DND-41 (cell line): ENCODE measurements around the gene NMRAL1.

Experiments used
- ATAC-seq: fragments of 200-7000 bp; cut with Tn5 transposase; 3 replicates; pipeline ENCODE4 v1.9.1; 2021; ENCODE audit warnings: low read depth; ENCODE audit not compliant: insufficient read depth
- DNase-seq: peaks from one replicate; pipeline ENCODE4 v3.0.0-alpha.2; 2020
- H2AFZ ChIP-seq: 2 replicates; pipeline ENCODE4 v1.6.0; 2012; ENCODE audit warnings: low read depth, low read length
- H3K27ac ChIP-seq: 2 replicates; pipeline ENCODE4 v1.5.1; 2012; ENCODE audit warnings: low read length, inconsistent platforms
- H3K27me3 ChIP-seq: fragments of 200-600 bp; sonication (generic); 2 replicates; pipeline ENCODE4 v1.6.0; 2012; ENCODE audit warnings: low read length, mild to moderate bottlenecking, inconsistent platforms; ENCODE audit not compliant: insufficient read depth, poor library complexity
- H3K36me3 ChIP-seq: 2 replicates; pipeline ENCODE4 v1.5.1; 2012; ENCODE audit warnings: low read length, inconsistent platforms; ENCODE audit not compliant: insufficient read depth
- H3K4me1 ChIP-seq: 2 replicates; pipeline ENCODE4 v1.5.1; 2012; ENCODE audit warnings: mild to moderate bottlenecking, low read length; ENCODE audit not compliant: insufficient read depth
- H3K4me2 ChIP-seq: 2 replicates; pipeline ENCODE4 v1.6.0; 2012; ENCODE audit warnings: mild to moderate bottlenecking, moderate library complexity, low read length, inconsistent platforms; ENCODE audit not compliant: insufficient read depth
- H3K4me3 ChIP-seq, 2 experiments: fragments of 200-600 bp in 1 of 2; shearing (Covaris generic) in 1 of 2; 2 replicates each; pipeline ENCODE4 v1.5.1; 2012 to 2016; ENCODE audit warnings: inconsistent platforms in 2 of 2, low read length in 2 of 2, mild to moderate bottlenecking in 2 of 2, low read depth in 1 of 2, moderate library complexity in 1 of 2
- H3K79me2 ChIP-seq: 2 replicates; pipeline ENCODE4 v1.6.0; 2012; ENCODE audit warnings: low read length, inconsistent platforms; ENCODE audit not compliant: insufficient read depth
- H3K9ac ChIP-seq: 2 replicates; pipeline ENCODE4 v1.6.0; 2012; ENCODE audit warnings: low read depth, mild to moderate bottlenecking, inconsistent platforms, low read length, moderate library complexity
- H3K9me3 ChIP-seq: 2 replicates; pipeline ENCODE4 v1.5.1; 2012; ENCODE audit warnings: low read length, moderate library complexity, mild to moderate bottlenecking, inconsistent platforms; ENCODE audit not compliant: insufficient read depth, severe bottlenecking
- H4K20me1 ChIP-seq: 2 replicates; pipeline ENCODE4 v1.6.0; 2012; ENCODE audit warnings: low read length; ENCODE audit not compliant: insufficient read depth
- EZH2 ChIP-seq: IDR thresholded peaks from 3 replicates; pipeline ENCODE4 v1.6.1; 2012; ENCODE audit warnings: borderline replicate concordance, low read depth, mild to moderate bottlenecking, moderate library complexity, low read length, inconsistent platforms; ENCODE audit not compliant: severe bottlenecking
- TF ChIP-seq, protein P1 (sequence below): IDR thresholded peaks from 2 replicates; pipeline ENCODE4 v1.5.1; 2012; ENCODE audit warnings: borderline replicate concordance, low read length, moderate library complexity, mild to moderate bottlenecking; ENCODE audit not compliant: poor library complexity, severe bottlenecking; ENCODE audit errors: extremely low read depth

NMRAL1 gene

DNA sequence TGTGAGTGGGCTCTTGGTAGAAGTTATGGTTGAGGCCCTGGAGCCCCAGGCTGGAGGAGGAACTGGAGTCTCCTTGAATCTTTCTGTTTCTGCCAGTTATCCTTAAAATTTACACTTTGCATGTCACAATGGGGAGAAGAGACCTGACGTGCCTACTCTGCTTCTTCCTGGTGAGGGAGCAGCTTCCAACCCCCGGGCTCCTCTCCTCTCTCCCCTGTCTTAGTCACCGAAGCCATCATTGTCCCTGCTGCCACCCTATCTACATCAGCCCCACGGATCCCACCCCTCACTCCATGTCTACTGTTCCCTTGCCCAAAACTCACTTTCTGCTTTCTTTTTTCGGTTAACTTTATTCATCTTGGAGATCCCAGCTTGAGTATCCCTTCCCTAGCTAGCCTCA, 31.2 kb downstream of the NMRAL1 start:
- H3K9me3 ChIP-seq = no peaks in the 10 kb centered on the region
- H3K4me2 ChIP-seq = no peak overlapping the region
- TF ChIP-seq EZH2 = no peak
- TF ChIP-seq, protein P1, sequence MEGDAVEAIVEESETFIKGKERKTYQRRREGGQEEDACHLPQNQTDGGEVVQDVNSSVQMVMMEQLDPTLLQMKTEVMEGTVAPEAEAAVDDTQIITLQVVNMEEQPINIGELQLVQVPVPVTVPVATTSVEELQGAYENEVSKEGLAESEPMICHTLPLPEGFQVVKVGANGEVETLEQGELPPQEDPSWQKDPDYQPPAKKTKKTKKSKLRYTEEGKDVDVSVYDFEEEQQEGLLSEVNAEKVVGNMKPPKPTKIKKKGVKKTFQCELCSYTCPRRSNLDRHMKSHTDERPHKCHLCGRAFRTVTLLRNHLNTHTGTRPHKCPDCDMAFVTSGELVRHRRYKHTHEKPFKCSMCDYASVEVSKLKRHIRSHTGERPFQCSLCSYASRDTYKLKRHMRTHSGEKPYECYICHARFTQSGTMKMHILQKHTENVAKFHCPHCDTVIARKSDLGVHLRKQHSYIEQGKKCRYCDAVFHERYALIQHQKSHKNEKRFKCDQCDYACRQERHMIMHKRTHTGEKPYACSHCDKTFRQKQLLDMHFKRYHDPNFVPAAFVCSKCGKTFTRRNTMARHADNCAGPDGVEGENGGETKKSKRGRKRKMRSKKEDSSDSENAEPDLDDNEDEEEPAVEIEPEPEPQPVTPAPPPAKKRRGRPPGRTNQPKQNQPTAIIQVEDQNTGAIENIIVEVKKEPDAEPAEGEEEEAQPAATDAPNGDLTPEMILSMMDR = no peak
- H4K20me1 ChIP-seq = 0 out of 2 replicates have a peak, but pooled peaks cover 10% of the 10 kb centered on the region
- peaks cover 85% of the 10 kb centered on the region for H3K36me3 ChIP-seq
- H3K4me1 ChIP-seq = no peaks in the 10 kb centered on the region
- H3K27ac ChIP-seq = no peak overlapping the region
- H2AFZ ChIP-seq = no peak overlapping the region
- no peak overlapping the region for H3K9ac ChIP-seq
- no peak overlapping the region for H3K4me3 ChIP-seq
- no peaks in the 10 kb centered on the region for H3K79me2 ChIP-seq
- ATAC-seq = no peak
- H3K27me3 ChIP-seq = no peaks in the 10 kb centered on the region
- DNase-seq = no peak

DNA sequence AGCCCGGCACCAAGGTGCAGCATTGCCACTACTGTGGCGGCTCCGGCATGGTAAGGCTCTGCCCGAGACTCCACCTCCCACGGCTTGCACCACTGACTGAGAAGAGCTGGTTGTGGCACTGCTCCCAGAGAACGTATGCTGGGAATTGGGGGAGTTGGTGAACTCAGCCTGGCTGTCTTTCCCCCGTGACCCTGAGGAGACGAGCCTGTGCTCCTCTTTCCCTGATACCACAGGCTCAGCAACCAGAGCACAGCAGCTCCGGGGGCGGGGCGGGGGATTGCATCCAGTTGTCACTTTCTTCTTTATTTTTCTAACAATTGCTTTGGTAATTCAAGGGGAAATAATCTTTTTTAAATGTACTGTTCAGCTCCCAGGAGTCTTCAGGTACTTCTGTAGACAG, 32.1 kb downstream of the NMRAL1 start:
- no peak for TF ChIP-seq EZH2
- TF ChIP-seq, protein P1 = no peak

DNA sequence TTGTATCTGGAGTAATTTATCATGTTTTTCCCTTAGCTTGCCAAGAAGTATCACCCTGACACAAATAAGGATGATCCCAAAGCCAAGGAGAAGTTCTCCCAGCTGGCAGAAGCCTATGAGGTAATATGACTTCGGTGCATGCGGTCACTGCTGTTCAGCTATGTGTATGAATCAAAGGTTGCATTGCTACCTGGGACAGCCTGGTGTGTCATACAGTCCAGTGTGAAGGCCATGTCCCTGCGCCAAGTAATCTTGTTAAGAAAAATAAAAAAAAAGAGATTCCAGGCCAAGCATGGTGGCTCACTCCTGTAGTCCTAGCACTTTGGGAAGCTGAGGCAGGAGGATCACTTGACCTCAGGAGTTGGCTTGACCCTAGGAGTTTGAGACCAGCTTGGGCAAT, 37.1 kb downstream of the NMRAL1 start:
- no peak for DNase-seq
- Histone ChIP-seq H3K9ac (no peak overlapping the region), H3K27me3 (no peaks in the 10 kb centered on the region), H3K4me3 (no peak overlapping the region), H3K36me3 (peaks cover 81% of the 10 kb centered on the region), H3K4me1 (no peaks in the 10 kb centered on the region), H3K9me3 (no peaks in the 10 kb centered on the region), H4K20me1 (0 out of 2 replicates have a peak, but pooled peaks cover 7% of the 10 kb centered on the region), H3K27ac (no peak overlapping the region), H3K79me2 (peaks cover 9% of the 10 kb centered on the region), H2AFZ (no peak overlapping the region), H3K4me2 (no peak overlapping the region)
- TF ChIP-seq EZH2 = no peak
- TF ChIP-seq, protein P1 = no peak
- ATAC-seq = no peak

More for the DNA sequence above, 32.1 kb downstream of the NMRAL1 start:
- Histone ChIP-seq H3K79me2 (no peaks in the 10 kb centered on the region; the same call in 1 of the 2 replicates), H3K9ac (no peak overlapping the region), H2AFZ (no peak overlapping the region), H3K27me3 (no peaks in the 10 kb centered on the region), H3K4me1 (no peaks in the 10 kb centered on the region), H3K9me3 (no peaks in the 10 kb centered on the region), H3K4me3 (no peak overlapping the region), H3K4me2 (no peak overlapping the region), H3K27ac (no peak overlapping the region), H3K36me3 (peaks cover 84% of the 10 kb centered on the region), H4K20me1 (0 out of 2 replicates have a peak, but pooled peaks cover 10% of the 10 kb centered on the region)
- ATAC-seq = no peak
- DNase-seq = no peak
